GM21528 (cell line): Measurements from ENCODE around the gene LPGAT1.

Experiments used
- ATAC-seq: cut with Tn5 transposase; IDR thresholded peaks from one replicate; pipeline ENCODE4 v1.9.1; 2021; ENCODE audit warnings: mild to moderate bottlenecking, moderate library complexity; ENCODE audit not compliant: unreplicated experiment, low FRiP score

LPGAT1 gene

DNA sequence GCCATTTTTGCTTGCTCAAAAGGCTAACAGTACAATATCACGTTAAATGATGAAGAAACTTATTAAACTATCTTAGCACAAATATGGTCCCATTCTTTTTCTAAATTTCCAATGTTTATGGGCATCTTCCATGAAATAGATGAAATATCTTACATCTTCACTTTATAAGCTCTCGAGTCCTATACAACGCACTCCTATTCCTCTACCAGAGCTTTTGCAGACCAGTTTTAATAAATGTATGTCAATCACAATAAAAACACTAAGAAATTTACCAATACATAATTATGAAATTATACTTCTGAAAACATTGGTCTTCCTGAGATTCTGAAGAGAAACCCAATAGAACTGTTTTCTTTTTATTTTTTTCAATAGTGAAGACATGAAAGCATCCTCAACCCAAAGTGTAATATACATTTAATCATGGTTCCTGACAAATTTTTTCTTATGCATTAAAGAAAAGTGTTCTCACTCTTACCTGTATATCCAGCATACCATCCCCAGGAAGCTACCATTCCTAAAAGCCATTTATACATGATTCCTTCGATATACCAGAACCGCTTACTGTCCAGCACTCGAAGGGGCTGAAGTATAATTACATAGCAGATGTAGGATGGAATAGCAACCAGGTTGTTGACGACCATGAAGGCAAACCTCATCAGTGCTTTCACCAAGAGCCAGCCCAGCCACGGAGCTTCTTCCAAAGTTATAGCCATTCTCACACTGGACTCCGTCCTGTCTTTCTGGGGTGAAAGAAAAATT lies 1.8 kb downstream of the LPGAT1 start:
- ATAC-seq = no peak

DNA sequence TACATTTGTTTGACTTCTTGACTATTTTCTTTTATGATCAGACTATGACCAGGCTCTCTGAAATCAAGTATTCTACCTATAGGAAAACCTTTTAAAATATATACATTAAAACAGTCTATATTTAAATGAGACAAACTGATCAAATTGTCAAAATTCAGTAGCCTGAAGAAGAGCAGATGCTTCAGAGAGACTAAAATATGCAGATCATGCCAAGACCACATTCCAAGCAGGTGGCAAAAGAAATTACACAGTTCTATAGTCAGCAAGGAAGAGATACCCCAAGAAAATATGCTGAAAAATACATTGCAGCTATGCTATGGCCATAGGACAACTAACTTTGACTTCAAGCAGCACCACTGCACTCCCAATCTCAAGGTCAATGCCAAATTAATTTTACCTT lies 3.5 kb downstream of the LPGAT1 start:
- no peak for ATAC-seq

DNA sequence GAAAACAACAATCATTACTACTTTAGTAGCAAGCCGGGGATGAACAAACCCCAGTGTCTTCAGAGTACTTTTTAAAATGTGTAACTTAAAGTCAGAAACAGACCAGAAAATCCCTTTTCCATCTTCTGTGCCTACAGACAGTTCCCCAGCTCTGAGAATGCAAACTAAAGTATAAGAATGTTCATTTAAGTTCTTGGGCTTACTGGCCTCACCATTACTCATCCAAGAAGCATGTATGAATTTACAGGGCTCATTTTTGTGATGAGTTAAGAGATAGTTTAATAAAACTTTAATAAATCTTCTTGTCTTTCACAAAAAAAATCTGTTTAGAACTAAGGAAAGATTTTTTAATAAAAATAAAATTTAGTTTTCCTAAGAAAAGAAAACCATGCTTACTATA lies 4.6 kb downstream of the LPGAT1 start:
- ATAC-seq = no peak

DNA sequence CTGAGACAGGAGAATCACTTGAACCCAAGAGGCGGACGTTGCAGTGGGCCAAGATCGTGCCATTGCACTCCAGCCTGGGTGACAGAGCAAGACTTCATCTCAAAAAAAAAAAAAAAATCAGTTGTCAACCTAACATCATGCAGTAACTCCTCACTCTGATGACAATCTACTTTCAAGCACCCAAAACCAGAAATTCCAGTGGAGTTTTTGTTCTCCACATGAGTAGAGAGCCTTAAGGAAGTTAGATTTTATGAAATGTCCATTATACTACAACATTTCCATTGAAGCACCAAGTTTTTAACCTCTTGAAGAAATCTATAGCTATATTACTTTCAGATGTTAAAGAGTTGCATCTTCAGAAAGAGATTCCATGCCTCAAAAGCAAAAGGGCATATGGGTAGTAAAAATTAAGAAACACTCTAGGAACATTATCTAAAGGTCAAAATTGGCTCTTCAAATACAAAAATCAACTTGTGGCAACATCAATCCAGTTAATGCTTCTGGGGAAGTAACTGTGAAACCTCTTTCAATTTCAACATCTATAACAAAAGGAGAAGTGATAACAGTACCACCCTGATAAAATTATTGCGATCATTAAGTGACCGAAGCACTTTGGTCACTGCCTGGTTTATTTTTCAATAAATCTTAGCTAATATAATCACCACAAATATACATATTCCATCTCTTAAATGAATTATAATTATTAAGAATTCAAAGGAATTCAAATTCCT lies 7.7 kb downstream of the LPGAT1 start:
- no peak for ATAC-seq

DNA sequence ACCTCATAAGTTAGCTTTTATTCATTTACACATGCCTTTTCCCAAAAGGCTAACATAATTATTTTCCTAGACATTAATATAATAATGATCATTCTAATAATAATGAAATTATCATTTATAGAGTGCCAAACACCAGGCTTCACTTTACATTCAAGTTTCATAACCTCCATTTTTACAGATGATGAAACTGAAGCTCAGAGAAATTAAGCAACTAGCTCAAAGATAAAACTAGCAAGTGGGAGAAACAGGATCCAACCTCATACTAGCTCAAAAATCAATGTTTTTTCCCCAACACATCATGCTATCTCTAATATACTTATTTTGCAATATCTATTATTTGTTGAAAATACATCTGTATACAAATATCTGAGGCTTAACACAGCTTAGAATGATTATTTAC lies 14.0 kb downstream of the LPGAT1 start:
- no peak for ATAC-seq

GRCh38 chr1:211814313-211814712 lies 16.2 kb downstream of the LPGAT1 start:
- no peak for ATAC-seq

GRCh38 chr1:211813590-211813989 lies 17.0 kb downstream of the LPGAT1 start:
- ATAC-seq = no peak

GRCh38 chr1:211812584-211812983 lies 18.0 kb downstream of the LPGAT1 start:
- no peak for ATAC-seq

GRCh38 chr1:211811848-211812247 lies 18.7 kb downstream of the LPGAT1 start:
- ATAC-seq = no peak

- no peak for ATAC-seq
These were observed 19.4 kb downstream of the LPGAT1 start for GRCh38 chr1:211811126-211811525.

- ATAC-seq = no peak
These were observed 22.1 kb downstream of the LPGAT1 start for GRCh38 chr1:211808475-211808874.

- no peak for ATAC-seq
These were observed 25.6 kb downstream of the LPGAT1 start for GRCh38 chr1:211804915-211805314.

GRCh38 chr1:211800925-211801607 lies 29.5 kb downstream of the LPGAT1 start:
- ATAC-seq = no peak

DNA sequence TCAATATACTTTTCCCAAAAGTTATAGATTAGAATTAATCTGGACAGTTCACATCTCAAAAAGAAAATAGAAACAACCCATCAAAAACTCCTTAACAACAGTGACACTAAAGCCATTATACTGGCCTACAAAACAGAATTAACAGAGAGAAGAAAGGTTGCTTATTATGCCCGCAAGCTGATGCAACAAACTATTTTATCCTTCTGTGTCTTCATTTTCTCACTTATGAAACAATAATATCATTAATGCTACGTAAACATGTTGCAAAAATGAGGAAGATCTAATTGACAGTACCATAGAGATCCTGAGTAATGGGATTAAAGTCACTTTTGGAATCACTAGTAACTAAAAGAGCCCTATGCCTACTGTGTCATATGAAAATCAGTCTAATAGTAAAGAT lies 32.6 kb downstream of the LPGAT1 start:
- ATAC-seq = no peak

DNA sequence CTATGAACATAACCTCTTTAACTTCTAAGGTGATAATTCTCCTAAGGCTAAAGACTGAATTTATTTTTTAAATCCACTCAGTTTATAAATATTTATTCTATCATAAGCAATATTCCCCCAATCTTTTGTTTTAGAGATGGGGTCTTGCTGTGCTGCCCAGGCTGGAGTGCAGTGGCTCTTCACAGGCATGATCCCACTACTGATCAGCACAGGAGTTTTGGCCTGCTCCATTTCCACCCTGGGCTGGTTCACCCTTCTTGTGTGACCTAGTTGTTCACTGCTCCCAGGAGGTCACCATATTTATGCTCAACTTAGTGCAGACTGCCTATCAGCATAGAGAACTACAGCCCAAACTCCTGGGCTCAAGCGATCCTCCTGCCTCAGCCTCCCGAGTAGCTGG lies 38.6 kb downstream of the LPGAT1 start:
- ATAC-seq = no peak

DNA sequence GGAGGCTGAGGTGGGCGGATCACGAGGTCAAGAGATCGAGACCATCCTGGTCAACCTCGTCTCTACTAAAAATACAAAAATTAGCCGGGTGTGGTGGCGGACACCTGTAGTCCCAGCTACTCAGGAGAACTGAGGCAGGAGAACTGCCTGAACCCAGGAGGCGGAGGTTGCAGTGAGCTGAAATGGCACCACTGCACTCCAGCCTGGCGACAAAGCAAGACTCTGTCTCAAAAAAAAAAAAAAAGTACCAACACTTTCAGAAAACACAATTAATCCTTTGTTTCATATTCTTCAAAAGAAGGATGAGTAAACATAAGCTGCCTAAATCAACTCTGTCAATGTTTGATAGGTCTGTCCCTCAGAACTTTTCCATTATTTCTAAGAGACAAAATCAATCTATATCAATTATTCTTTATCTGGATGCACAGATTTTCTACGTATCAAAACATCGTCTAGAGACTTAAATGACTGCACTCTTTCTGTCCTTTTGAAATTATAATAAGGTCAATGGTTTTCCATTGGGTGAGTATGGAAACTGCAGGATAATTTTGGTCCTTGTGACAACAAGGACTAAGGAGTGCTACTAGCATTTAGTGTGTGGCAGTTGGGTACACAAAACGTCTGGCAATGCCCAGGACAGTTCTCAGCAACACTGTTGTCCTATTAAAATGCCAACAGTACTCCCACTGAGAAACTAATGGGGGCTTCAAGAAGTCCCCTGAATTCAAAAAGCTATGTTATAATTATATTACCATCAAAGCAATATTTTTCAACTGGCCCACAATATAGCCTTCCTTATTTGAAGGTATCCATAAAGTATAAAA lies 40.7 kb downstream of the LPGAT1 start:
- no peak for ATAC-seq

DNA sequence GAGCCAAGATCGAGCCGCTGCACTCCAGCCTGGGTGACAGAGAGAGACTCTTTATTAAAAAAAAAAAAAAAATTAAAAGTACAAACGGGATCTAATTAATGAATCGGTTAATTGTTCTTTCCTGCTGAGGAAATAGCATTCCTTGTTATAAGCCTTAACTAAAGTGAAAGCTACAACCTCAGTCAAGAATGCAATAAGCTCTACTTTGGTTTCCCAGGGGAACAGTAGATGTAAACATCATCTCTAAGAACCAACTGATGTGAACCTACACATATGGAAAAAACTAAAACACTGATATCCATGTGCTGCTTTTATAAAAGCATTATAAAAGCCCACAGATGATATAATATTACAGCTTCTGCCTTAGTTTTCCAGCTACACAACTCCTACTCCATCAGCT lies 41.9 kb downstream of the LPGAT1 start:
- ATAC-seq = no peak

- no peak for ATAC-seq
These were observed 46.7 kb downstream of the LPGAT1 start for GRCh38 chr1:211783897-211784296.

GRCh38 chr1:211783266-211783665 lies 47.3 kb downstream of the LPGAT1 start:
- no peak for ATAC-seq

DNA sequence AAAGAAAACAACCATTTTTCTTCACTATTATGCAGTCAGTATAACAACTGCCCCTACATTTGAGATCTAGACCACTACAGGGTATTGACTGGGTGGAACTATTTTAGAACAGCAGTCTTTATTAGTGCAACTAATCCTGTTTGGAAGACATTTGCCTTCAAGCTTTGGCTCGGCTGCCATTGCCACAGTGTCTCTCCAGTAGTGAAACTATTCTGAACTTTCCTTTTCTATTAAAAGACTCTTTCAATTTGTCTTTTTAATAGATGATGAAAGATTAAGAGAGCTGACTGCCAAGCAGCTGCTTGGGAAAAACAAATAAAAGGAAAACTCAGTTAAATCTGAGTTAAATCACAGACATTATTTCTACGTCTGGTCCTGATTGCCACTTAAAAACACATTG lies 49.3 kb downstream of the LPGAT1 start:
- ATAC-seq = no peak

DNA sequence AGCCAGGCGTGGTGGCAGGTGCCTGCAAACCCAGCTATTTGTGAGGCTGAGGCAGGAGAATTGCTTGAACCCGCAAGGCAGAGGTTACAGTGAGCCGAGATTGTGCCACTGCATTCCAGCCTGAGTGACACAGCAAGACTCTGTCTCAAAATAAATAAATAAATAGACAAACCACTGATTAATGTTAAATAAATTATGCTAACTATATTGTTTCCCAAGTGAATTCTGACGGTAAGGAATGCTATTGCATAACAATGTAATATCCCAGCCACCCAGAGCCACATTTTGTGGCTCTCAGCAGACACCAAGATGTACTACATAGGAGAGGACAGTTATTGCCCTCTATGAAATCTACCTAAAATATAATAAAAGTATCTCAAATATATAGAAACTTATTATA lies 55.4 kb downstream of the LPGAT1 start:
- ATAC-seq = no peak
